HEK293T (cell line): ENCODE measurements around the gene CADPS.

Experiments used
- CTCF ChIA-PET: fragments of 350-600 bp; formaldehyde crosslinking; extraction: SDS; loops from one replicate; lab custom pipeline; 2021; ENCODE audit warnings: antibody characterized with exemption, inconsistent platforms; lab: Yijun Ruan, JAX
- POLR2A ChIA-PET: fragments of 350-600 bp; formaldehyde crosslinking; extraction: SDS; loops from one replicate; lab custom pipeline; 2020; ENCODE audit warnings: antibody characterized with exemption, inconsistent platforms; lab: Yijun Ruan, JAX
- DNase-seq: peaks from one replicate; pipeline ENCODE4 v3.0.0; 2012; ENCODE audit warnings: mixed read lengths; ENCODE audit errors: extremely low spot score
- ARNT ChIP-seq: fragments of 450-650 bp; IDR thresholded peaks from 2 replicates; pipeline ENCODE4 v1.6.1; 2017; ENCODE audit warnings: mild to moderate bottlenecking
- BHLHE40 ChIP-seq: fragments of 450-650 bp; IDR thresholded peaks from 2 replicates; pipeline ENCODE4 v1.6.1; 2016; ENCODE audit warnings: mild to moderate bottlenecking, moderate library complexity, borderline replicate concordance
- CTBP1 ChIP-seq: fragments of 450-650 bp; IDR thresholded peaks from 2 replicates; pipeline ENCODE4 v1.6.1; 2016; ENCODE audit warnings: borderline replicate concordance
- ELF4 ChIP-seq: fragments of 450-650 bp; IDR thresholded peaks from 2 replicates; pipeline ENCODE4 v1.6.1; 2017; ENCODE audit warnings: antibody characterized with exemption
- FOXA1 ChIP-seq: fragments of 450-650 bp; IDR thresholded peaks from 2 replicates; pipeline ENCODE4 v1.6.1; 2016; ENCODE audit warnings: mild to moderate bottlenecking
- FOXK2 ChIP-seq: fragments of 450-650 bp; IDR thresholded peaks from 2 replicates; pipeline ENCODE4 v1.6.1; 2016; ENCODE audit warnings: mild to moderate bottlenecking
- FOXM1 ChIP-seq: fragments of 450-650 bp; IDR thresholded peaks from 2 replicates; pipeline ENCODE4 v1.6.1; 2017; ENCODE audit warnings: mild to moderate bottlenecking, borderline replicate concordance
- HDGF ChIP-seq: fragments of 450-650 bp; IDR thresholded peaks from 2 replicates; pipeline ENCODE4 v1.6.1; 2017; ENCODE audit warnings: antibody characterized with exemption, borderline replicate concordance
- L3MBTL2 ChIP-seq: fragments of 450-650 bp; conservative IDR thresholded peaks from 2 replicates; pipeline ENCODE4 v1.6.1; 2016; ENCODE audit warnings: mild to moderate bottlenecking
- LEF1 ChIP-seq: fragments of 450-650 bp; IDR thresholded peaks from 2 replicates; pipeline ENCODE4 v1.6.1; 2017; ENCODE audit warnings: mild to moderate bottlenecking, borderline replicate concordance
- NFRKB ChIP-seq: fragments of 450-650 bp; IDR thresholded peaks from 2 replicates; pipeline ENCODE4 v1.6.1; 2016; ENCODE audit warnings: mild to moderate bottlenecking, moderate library complexity
- SP1 ChIP-seq: fragments of 450-650 bp; IDR thresholded peaks from 2 replicates; pipeline ENCODE4 v1.6.1; 2017
- SUZ12 ChIP-seq: fragments of 450-650 bp; IDR thresholded peaks from 2 replicates; pipeline ENCODE4 v1.6.1; 2016; ENCODE audit warnings: mild to moderate bottlenecking
- TARDBP ChIP-seq: fragments of 450-650 bp; IDR thresholded peaks from 2 replicates; pipeline ENCODE4 v1.6.1; 2016
- ZNF384 ChIP-seq: fragments of 450-650 bp; IDR thresholded peaks from 2 replicates; pipeline ENCODE4 v1.6.1; 2016
- TF ChIP-seq, protein P1 (sequence below): fragments of 450-650 bp; IDR thresholded peaks from 2 replicates; pipeline ENCODE4 v1.6.1; 2016

Gene CADPS

DNA sequence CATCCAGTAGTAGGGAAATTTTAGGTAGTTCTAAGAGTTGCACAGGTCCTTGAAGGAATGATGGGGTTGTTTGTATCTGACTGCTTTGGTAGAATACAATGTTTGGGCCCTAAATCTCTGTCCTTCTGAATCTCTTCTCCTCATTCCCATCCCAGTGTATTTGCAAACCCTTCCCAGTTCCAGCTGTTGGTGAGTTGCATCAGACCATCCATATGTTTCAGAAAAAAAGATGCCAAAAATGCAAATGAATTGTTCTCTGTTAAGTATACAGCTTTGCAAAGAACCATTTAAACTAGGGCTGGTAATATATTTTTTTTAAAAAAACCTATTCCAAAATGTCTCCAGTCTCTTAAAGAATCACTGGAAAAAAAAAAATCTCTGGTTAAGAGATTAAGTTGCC is 251.0 kb downstream of the CADPS start:
- ChIA-PET POLR2A (no interaction called here), CTCF (no interaction called here)
- TF ChIP-seq SP1, result no peak
- TF ChIP-seq FOXM1, result no peak
- no peak for TF ChIP-seq BHLHE40
- TF ChIP-seq ELF4, result no peak
- TF ChIP-seq ZNF384, result no peak
- no peak for TF ChIP-seq FOXK2
- no peak for DNase-seq

DNA sequence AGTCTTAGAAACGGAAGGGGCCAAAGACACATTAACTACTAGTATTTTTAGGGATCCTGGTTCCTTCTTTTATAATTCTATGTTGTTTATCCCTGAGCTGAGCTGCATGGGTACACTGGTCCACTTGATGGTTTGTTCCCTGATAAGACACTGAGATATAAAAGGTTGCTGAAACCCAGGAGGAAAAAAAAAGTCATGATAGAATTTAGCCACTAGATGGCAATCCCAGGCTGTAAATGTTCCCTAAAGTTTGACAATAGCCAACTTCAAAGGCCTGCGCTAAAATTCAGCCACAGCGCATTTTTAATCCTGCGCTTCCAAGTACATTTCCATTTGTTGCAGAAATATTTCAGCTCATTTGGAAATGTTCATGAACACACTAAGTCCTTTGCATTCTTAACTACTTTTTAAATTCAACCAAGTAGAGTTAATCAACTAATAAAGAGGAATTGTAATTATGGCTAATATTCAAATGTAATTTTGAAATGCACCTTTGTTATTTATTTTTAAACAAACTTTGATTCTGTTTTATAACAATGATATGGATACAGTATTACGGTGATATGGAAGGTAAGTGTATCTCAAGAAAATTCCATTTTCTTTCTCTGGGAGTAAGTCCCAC is 252.6 kb downstream of the CADPS start:
- ChIA-PET POLR2A (no interaction called here), CTCF (interaction anchor here (0.6 to 1.1 kb wide), 4 partner anchors 19 to 539 kb away, joined by 3 to 9 read pairs (median 3); no protein-coding TSS in a partner anchor)
- no peak for TF ChIP-seq HDGF
- no peak for TF ChIP-seq SP1
- no peak for TF ChIP-seq ELF4
- TF ChIP-seq NFRKB, result no peak
- TF ChIP-seq FOXA1, result no peak
- TF ChIP-seq FOXM1, result no peak
- TF ChIP-seq L3MBTL2, result no peak
- no peak for TF ChIP-seq ARNT
- TF ChIP-seq ZNF384, result no peak
- TF ChIP-seq FOXK2, result no peak
- TF ChIP-seq, protein P1, sequence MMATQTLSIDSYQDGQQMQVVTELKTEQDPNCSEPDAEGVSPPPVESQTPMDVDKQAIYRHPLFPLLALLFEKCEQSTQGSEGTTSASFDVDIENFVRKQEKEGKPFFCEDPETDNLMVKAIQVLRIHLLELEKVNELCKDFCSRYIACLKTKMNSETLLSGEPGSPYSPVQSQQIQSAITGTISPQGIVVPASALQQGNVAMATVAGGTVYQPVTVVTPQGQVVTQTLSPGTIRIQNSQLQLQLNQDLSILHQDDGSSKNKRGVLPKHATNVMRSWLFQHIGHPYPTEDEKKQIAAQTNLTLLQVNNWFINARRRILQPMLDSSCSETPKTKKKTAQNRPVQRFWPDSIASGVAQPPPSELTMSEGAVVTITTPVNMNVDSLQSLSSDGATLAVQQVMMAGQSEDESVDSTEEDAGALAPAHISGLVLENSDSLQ, result no peak
- TF ChIP-seq TARDBP, result no peak
- TF ChIP-seq BHLHE40, result no peak
- no peak for TF ChIP-seq SUZ12
- TF ChIP-seq LEF1, result no peak
- TF ChIP-seq CTBP1, result no peak

DNA sequence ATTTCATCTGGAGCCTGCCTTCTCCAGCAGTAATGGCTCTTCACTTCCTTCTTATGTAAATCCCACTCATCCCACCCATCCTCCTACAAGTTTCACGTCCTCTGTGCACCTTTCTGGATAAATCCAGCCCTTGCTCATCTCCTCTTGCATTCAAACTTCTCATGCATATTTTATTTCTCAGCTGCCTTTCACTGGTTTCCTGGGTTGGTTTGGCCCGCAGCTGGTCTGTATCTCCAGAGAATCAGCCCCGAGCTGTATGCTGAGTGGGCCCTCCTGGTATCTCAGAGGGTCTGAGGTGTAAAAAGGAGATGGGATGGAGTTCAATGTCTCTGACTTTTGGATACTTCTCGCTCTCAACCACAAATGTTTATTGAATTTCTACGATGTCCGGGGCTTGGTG is 253.3 kb downstream of the CADPS start:
- POLR2A ChIA-PET, result no interaction called here
- TF ChIP-seq L3MBTL2 (no peak), BHLHE40 (no peak), HDGF (no peak), SUZ12 (no peak), CTBP1 (no peak), ZNF384 (no peak), FOXA1 (no peak), FOXK2 (no peak)
- no peak for DNase-seq
- CTCF ChIA-PET, result interaction anchor here (0.7 to 1.0 kb wide), 2 partner anchors 43 to 540 kb away, joined by 3 read pairs; no protein-coding TSS in a partner anchor

More for the DNA sequence above, 252.6 kb downstream of the CADPS start:
- DNase-seq, result peak; percentile 49

DNA sequence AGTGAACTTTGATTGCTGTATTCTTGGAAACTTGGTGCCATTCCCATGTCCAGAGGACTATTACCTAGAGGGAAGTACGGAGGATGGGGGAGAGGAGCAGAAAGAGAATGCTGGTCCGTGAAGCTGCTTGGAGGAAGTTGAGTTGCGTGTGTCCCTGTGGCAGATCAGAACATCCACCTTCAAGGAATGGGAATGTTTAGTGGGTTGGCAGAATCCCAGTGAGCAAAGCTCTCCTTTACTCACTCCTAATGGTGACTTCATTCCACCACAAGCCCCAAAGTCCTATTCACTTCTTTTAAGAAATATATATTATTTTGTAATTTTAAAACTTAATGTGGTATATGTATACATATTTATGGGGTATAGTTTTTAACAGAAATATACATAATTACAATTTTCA is 254.0 kb downstream of the CADPS start:
- POLR2A ChIA-PET, result no interaction called here
- CTCF ChIA-PET, result no interaction called here
- no peak for DNase-seq
- no peak for TF ChIP-seq ARNT
- TF ChIP-seq NFRKB, result no peak
- no peak for TF ChIP-seq ELF4
- TF ChIP-seq CTBP1, result no peak

DNA sequence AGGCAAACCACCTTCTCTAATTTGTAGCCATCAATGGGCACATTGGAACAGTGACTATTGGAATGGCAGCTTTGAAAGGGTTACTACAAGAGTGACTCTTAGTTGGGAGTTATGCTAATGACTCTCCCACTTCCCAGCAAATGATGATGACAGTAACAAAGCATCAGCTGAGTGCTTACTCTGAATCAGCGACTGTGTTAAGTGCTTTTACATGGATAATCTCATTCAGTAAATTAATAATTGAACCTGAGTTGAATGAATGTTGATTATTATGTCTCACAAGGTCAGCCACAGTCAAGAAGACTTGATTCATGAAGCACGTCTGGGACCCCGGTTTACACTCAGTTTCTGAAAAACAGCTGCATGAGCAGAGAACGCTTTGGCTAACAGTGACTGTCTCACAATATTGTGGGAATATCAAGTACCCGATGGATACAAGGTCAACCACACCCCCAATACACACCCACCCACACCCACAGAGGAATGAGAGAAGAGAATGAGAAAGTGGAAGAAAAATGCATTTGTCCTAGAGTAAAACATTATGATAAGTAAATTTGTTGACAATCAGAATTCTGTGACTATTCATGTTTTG is 259.9 kb downstream of the CADPS start:
- ChIA-PET POLR2A (no interaction called here), CTCF (no interaction called here)
- no peak for DNase-seq
- no peak for TF ChIP-seq HDGF

DNA sequence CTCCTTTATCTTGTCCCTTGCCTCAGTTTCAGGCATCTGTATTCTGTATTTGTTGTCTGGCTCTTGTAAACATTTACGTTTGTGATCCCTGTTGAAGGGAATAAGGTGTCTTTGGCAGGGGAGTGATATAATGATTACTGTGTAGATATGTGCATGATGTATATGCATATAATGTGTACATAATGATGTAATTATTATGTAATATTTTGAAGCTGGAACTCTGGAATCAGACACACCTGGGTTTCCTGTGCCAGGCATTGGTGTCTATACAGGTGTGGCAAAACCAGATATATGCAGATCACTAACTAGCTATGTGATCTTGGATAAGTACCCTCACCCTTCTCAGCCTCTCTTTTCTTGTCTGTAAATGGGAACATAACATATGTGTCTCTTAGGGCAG is 260.7 kb downstream of the CADPS start:
- no peak for DNase-seq
- TF ChIP-seq ZNF384 (no peak), FOXM1 (no peak), ELF4 (no peak), FOXA1 (no peak), BHLHE40 (no peak), LEF1 (no peak), CTBP1 (no peak), L3MBTL2 (no peak), FOXK2 (no peak), ARNT (no peak), HDGF (no peak), TARDBP (no peak), SP1 (no peak), NFRKB (no peak), SUZ12 (no peak)
- TF ChIP-seq, protein P1, result no peak
- ChIA-PET POLR2A (no interaction called here), CTCF (no interaction called here)

DNA sequence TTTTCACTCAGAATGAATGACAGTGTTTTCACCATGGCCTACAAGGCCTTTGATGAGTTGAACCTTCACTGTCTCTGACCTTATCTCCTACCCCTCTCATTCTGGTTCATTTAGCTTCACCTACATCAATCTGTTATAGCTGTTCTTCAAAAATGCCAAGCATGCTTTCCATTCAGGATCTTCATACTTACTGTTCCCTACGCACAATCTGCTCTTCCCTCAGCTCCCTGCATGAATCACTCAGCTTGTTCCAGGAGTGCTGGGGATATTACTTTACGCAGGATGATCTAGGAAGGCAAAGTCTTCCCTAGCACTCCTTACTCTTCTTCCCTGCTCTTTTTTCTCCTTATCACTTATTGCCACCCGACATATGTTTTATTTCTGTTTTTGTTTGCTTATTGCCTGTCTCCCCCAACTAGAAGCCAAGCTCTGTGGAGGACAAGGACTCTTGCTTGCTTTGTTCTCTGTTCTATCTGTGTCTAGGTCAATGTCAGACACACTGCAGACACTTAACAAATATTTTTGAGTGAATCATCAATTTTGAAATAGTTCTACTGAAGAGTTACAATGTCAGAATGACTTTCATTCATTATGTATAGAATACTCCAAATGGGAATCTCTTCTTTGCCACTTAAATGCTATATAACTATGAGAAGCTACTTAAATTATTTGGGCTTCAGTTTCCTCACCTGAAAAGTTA is 263.5 kb downstream of the CADPS start:
- CTCF ChIA-PET, result no interaction called here
- DNase-seq, result no peak
- TF ChIP-seq SP1 (no peak), ZNF384 (no peak), HDGF (no peak), FOXA1 (no peak), ELF4 (no peak), SUZ12 (no peak), FOXK2 (no peak), FOXM1 (no peak)
- POLR2A ChIA-PET, result no interaction called here
